Transverse colon (tissue), 3 donors: ENCODE measurements around the gene SLC10A3.

Source experiments
- EP300 ChIP-seq: sonication (generic); formaldehyde crosslinking; IDR thresholded peaks from one replicate; pipeline ENCODE4 v1.6.1; 2017; ENCODE audit warnings: antibody characterized with exemption, low read depth
- POLR2A ChIP-seq: fragments of 450-650 bp; IDR thresholded peaks from one replicate; pipeline ENCODE4 v1.6.1; 2016; ENCODE audit warnings: antibody characterized with exemption, mild to moderate bottlenecking, moderate library complexity
- TF ChIP-seq, protein P1 (sequence below), 5 experiments: fragments of 200-600 bp in 3 of 5; fragments of 450-650 bp in 2 of 5; sonication (generic) in 3 of 5; IDR thresholded peaks; 1 replicate in 2 of 5; 2 replicates in 3 of 5; pipeline ENCODE4 v1.5.1; 2016 to 2017; ENCODE audit warnings: antibody characterized with exemption in 5 of 5, inconsistent platforms in 3 of 5, mild to moderate bottlenecking in 2 of 5, moderate library complexity in 1 of 5

DNA sequence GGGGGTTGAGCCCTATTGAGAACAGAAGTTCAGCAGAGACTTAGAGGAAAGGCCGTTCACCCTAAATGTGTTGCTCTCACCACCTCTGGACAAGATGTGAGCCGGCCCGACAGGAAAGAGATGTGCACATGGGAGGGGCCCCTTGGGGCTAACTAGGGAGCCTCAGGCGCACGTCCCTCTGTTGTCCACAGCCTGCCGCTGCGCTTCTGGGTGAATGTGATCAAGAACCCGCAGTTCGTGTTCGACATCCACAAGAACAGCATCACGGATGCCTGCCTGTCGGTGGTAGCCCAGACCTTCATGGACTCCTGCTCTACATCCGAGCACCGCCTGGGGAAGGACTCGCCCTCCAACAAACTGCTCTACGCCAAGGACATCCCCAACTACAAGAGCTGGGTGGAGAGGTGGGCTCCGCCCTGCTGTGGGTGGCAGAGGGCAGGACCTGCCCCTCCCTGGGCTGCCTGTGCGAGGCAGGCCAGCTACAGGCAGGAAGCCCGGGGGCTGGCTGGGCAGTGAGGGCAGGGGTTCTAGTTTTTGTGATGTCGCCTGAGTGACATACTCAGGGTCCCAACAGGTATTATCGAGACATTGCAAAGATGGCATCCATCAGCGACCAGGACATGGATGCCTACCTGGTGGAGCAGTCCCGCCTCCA lies 19.4 kb downstream of the SLC10A3 start:
- TF ChIP-seq, protein P1, sequence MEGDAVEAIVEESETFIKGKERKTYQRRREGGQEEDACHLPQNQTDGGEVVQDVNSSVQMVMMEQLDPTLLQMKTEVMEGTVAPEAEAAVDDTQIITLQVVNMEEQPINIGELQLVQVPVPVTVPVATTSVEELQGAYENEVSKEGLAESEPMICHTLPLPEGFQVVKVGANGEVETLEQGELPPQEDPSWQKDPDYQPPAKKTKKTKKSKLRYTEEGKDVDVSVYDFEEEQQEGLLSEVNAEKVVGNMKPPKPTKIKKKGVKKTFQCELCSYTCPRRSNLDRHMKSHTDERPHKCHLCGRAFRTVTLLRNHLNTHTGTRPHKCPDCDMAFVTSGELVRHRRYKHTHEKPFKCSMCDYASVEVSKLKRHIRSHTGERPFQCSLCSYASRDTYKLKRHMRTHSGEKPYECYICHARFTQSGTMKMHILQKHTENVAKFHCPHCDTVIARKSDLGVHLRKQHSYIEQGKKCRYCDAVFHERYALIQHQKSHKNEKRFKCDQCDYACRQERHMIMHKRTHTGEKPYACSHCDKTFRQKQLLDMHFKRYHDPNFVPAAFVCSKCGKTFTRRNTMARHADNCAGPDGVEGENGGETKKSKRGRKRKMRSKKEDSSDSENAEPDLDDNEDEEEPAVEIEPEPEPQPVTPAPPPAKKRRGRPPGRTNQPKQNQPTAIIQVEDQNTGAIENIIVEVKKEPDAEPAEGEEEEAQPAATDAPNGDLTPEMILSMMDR (IDR thresholded peaks at IDR 0.05), result no peak
- TF ChIP-seq POLR2A (no peak), EP300 (no peak)
